Loucy (cell line): ENCODE data around the gene EEF1AKMT2.

Experiments
- H2AFZ ChIP-seq: fragments of 200-600 bp; sonication (generic); 2 replicates; pipeline ENCODE4 v1.6.0; 2016; ENCODE audit warnings: antibody characterized with exemption, mild to moderate bottlenecking, low read length, moderate library complexity
- H3F3A ChIP-seq: fragments of 200-600 bp; 2 replicates; pipeline ENCODE4 v1.6.0; 2016; ENCODE audit warnings: antibody characterized with exemption, low read depth, mild to moderate bottlenecking
- H3K27me3 ChIP-seq: fragments of 200-600 bp; sonication (generic); 2 replicates; pipeline ENCODE4 v1.6.1; 2014; ENCODE audit warnings: low read length, mild to moderate bottlenecking; ENCODE audit not compliant: insufficient read depth, poor library complexity, severe bottlenecking
- H3K36me3 ChIP-seq: fragments of 200-600 bp; sonication (generic); 2 replicates; pipeline ENCODE4 v1.6.1; 2016; ENCODE audit warnings: low read length; ENCODE audit not compliant: insufficient read depth
- H3K4me1 ChIP-seq: fragments of 200-600 bp; sonication (generic); 2 replicates; pipeline ENCODE4 v1.5.1; 2014; ENCODE audit warnings: low read length, mild to moderate bottlenecking; ENCODE audit not compliant: insufficient read depth, poor library complexity, severe bottlenecking
- H3K4me2 ChIP-seq: fragments of 200-600 bp; sonication (generic); 2 replicates; pipeline ENCODE4 v1.6.0; 2014; ENCODE audit warnings: antibody characterized with exemption, low read length, low read depth, mild to moderate bottlenecking; ENCODE audit not compliant: poor library complexity, severe bottlenecking
- H3K4me3 ChIP-seq: fragments of 200-600 bp; sonication (generic); 2 replicates; pipeline ENCODE4 v1.5.1; 2014; ENCODE audit warnings: low read length, mild to moderate bottlenecking, mixed read lengths; ENCODE audit not compliant: poor library complexity, severe bottlenecking
- H3K79me2 ChIP-seq: fragments of 200-600 bp; sonication (generic); 2 replicates; pipeline ENCODE4 v1.6.1; 2014; ENCODE audit warnings: low read length; ENCODE audit not compliant: insufficient read depth
- H3K9ac ChIP-seq: fragments of 200-600 bp; sonication (generic); 2 replicates; pipeline ENCODE4 v1.6.0; 2014; ENCODE audit warnings: mild to moderate bottlenecking, low read depth, low read length, moderate library complexity; ENCODE audit not compliant: poor library complexity, severe bottlenecking
- H3K9me2 ChIP-seq: fragments of 200-600 bp; sonication (generic); replicated peaks from 2 replicates; pipeline ENCODE4 v1.6.1; 2016; ENCODE audit warnings: low read depth, low read length, mixed read lengths
- H3K9me3 ChIP-seq: fragments of 200-600 bp; sonication (generic); 2 replicates; pipeline ENCODE4 v1.6.1; 2014; ENCODE audit warnings: mild to moderate bottlenecking, antibody characterized with exemption, low read length, low read depth; ENCODE audit not compliant: insufficient read depth
- H4K20me1 ChIP-seq: fragments of 200-600 bp; sonication (generic); 2 replicates; pipeline ENCODE4 v1.6.0; 2014; ENCODE audit warnings: antibody characterized with exemption, low read length, mild to moderate bottlenecking; ENCODE audit not compliant: insufficient read depth, poor library complexity, severe bottlenecking
- EZH2phosphoT487 ChIP-seq: fragments of 200-600 bp; IDR thresholded peaks from 2 replicates; pipeline ENCODE4 v1.6.1; 2018; ENCODE audit warnings: antibody characterized with exemption, mild to moderate bottlenecking, moderate library complexity, borderline replicate concordance
- TF ChIP-seq, protein P1 (sequence below): fragments of 200-600 bp; sonication (generic); conservative IDR thresholded peaks from 2 replicates; pipeline ENCODE4 v1.5.1; 2014; ENCODE audit warnings: mild to moderate bottlenecking, antibody characterized with exemption, low read length

The EEF1AKMT2 gene

DNA sequence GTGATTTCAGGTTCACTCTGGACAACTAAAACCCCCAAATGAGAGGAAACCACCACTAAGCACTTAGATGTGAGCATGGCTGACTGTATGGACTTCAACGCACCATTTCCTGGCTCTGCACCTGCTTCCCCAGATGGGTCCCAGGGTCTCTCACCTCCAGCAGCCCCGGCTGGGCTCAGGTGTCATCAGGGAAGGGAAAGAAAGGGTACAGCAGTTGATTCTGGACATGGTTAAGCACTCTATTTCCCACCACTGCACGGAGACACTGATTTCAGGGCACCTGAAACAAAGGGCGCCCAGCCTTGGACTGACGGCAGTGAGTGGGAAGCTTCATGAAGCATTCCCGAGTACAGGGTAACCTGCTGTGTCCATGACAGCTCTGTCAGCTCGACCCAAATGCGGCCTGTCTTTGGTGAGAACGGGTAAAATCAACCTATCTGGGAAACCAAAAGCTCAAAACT is 66.5 kb downstream of the EEF1AKMT2 start:
- Histone ChIP-seq H3K36me3 (peaks cover 7% of the 10 kb centered on the region; the same call in 1 of the 2 replicates), H3K9ac (no peak overlapping the region), H4K20me1 (peaks cover 52% of the 10 kb centered on the region), H3K79me2 (peaks cover 90% of the 10 kb centered on the region), H3K4me1 (peaks cover 29% of the 10 kb centered on the region), H3K4me2 (no peak overlapping the region), H3K9me3 (no peaks in the 10 kb centered on the region), H3F3A (no peaks in the 10 kb centered on the region), H3K27me3 (no peaks in the 10 kb centered on the region), H3K4me3 (no peak overlapping the region), H2AFZ (no peak overlapping the region), H3K9me2 (no peaks in the 10 kb centered on the region)
- TF ChIP-seq, protein P1, sequence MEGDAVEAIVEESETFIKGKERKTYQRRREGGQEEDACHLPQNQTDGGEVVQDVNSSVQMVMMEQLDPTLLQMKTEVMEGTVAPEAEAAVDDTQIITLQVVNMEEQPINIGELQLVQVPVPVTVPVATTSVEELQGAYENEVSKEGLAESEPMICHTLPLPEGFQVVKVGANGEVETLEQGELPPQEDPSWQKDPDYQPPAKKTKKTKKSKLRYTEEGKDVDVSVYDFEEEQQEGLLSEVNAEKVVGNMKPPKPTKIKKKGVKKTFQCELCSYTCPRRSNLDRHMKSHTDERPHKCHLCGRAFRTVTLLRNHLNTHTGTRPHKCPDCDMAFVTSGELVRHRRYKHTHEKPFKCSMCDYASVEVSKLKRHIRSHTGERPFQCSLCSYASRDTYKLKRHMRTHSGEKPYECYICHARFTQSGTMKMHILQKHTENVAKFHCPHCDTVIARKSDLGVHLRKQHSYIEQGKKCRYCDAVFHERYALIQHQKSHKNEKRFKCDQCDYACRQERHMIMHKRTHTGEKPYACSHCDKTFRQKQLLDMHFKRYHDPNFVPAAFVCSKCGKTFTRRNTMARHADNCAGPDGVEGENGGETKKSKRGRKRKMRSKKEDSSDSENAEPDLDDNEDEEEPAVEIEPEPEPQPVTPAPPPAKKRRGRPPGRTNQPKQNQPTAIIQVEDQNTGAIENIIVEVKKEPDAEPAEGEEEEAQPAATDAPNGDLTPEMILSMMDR: no peak
- TF ChIP-seq EZH2phosphoT487: no peak

DNA sequence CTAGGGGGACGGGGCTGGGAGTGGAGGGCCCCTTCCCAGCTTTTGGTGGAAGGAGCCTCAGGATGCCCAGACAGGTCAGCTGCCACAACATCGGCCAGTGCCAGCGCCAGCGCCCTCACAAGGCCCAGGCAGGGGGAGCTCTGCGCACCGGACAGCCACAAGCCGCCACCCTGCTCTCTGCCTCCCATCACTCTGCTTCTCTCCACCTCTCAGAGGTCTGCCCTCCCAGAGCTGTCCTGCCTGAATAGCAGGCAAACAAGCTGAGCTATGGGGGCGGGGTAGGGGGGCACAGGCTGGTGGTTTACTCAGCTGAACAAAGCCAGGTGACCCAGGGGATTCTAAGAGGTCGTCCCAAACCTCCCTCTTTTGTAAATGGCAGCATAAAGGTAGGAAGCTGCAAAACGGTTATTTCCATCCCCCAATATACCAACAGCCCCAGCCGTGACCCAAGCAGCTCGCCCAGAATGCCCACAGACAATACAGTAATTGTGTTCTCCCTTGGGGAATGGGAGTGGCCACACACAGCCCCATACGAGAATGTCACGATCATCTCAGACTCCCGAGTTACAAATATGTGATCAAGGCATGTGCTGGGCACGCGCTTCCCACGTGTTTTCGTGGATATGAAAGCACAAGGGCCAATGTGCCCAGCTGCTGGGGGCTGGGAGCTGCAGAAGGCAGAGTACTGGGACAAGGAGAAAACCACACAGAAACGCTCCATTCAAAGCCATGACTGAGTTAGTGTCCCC is 67.2 kb downstream of the EEF1AKMT2 start:
- H3K4me3 ChIP-seq: no peak overlapping the region
- H2AFZ ChIP-seq: no peak overlapping the region
- H3K4me2 ChIP-seq: no peak overlapping the region
- peaks cover 29% of the 10 kb centered on the region for H3K4me1 ChIP-seq
- H3K27me3 ChIP-seq: no peaks in the 10 kb centered on the region
- H4K20me1 ChIP-seq: peaks cover 48% of the 10 kb centered on the region
- peaks cover 90% of the 10 kb centered on the region for H3K79me2 ChIP-seq
- H3K9ac ChIP-seq: no peak overlapping the region
- TF ChIP-seq, protein P1: no peak
- no peak for TF ChIP-seq EZH2phosphoT487
- H3F3A ChIP-seq: no peaks in the 10 kb centered on the region
- peaks cover 7% of the 10 kb centered on the region; the same call in 1 of the 2 replicates for H3K36me3 ChIP-seq
- H3K9me3 ChIP-seq: no peaks in the 10 kb centered on the region
- H3K9me2 ChIP-seq: no peaks in the 10 kb centered on the region

DNA sequence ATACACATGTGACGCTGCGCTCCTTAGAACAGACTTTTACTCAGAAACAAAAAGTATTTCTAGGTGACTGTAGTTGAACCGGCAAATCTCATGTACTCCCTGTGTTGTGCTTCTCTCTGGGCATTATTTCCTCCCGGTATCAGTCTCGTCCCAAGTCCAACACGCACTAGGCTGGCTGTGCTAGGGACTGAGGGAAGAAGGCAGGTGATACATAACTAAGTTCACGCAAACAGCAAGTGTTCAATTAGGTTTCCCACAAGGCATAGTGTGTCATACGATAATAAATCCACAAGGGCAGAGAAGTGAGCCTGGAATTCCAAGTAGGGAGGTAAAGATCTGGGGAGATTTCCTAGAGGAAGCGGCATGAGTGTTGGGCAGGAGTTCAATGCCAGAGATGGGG is 67.9 kb downstream of the EEF1AKMT2 start:
- peaks cover 90% of the 10 kb centered on the region for H3K79me2 ChIP-seq

More for the DNA sequence above, 67.9 kb downstream of the EEF1AKMT2 start:
- no peaks in the 10 kb centered on the region for H3K27me3 ChIP-seq
- H3K4me3 ChIP-seq: no peak overlapping the region
- H3K4me2 ChIP-seq: no peak overlapping the region
- no peaks in the 10 kb centered on the region for H3K9me2 ChIP-seq
- H3K36me3 ChIP-seq: peaks cover 7% of the 10 kb centered on the region; the same call in 1 of the 2 replicates
- no peak for TF ChIP-seq EZH2phosphoT487
- TF ChIP-seq, protein P1: no peak
- H3K4me1 ChIP-seq: peaks cover 29% of the 10 kb centered on the region
- H3K9ac ChIP-seq: no peak overlapping the region
- H3F3A ChIP-seq: no peaks in the 10 kb centered on the region
- no peaks in the 10 kb centered on the region for H3K9me3 ChIP-seq
- peaks cover 48% of the 10 kb centered on the region for H4K20me1 ChIP-seq
- no peak overlapping the region for H2AFZ ChIP-seq
